Endometrial microvascular endothelial cells (primary cell): ENCODE measurements around the gene PIP4K2B. TPM values are rescaled to one million over a fixed set of nuclear protein-coding genes. Genes with fewer than 3 reads are reported as not detected.

Source experiments
- in situ Hi-C: cut with HindIII; loops from 2 replicates; pipeline ENCODE4 v1.10.0; 2017; ENCODE audit warnings: low sequenced_read_pairs, low pct_unique_long_range_greater_than_20kb; ENCODE audit errors: inconsistent ontology term
- total RNA-seq: library from RNA; depleted of rRNA; stranded (reverse); fragments of >200 nt; gene quantifications from one replicate; pipeline ENCODE4 v1.2.3, GENCODE V29; 2015; ENCODE audit errors: inconsistent ontology term

Gene PIP4K2B
- total RNA-seq, 1 donor from 2014 or later: 58.7 TPM

DNA sequence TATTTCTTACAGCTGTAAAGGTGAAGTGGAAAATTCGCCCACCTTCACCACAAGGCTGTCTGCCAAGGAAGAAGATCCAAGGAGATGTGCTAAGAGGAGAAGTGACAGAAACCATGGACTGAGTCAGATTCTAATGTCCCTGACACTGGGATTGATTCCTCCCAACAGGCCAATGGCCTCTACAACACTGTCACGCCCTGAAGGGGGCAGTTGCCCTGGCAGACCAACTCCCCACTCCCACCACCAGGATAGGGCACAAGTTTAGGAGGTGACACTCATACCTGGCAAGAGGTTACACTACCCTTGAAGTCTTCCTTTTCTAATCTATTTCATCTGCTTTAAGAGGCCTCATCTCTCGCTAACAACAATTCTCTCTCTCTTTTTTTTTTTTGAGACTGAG lies 16.1 kb downstream of the PIP4K2B start:
- in situ Hi-C loops: no loop called here

DNA sequence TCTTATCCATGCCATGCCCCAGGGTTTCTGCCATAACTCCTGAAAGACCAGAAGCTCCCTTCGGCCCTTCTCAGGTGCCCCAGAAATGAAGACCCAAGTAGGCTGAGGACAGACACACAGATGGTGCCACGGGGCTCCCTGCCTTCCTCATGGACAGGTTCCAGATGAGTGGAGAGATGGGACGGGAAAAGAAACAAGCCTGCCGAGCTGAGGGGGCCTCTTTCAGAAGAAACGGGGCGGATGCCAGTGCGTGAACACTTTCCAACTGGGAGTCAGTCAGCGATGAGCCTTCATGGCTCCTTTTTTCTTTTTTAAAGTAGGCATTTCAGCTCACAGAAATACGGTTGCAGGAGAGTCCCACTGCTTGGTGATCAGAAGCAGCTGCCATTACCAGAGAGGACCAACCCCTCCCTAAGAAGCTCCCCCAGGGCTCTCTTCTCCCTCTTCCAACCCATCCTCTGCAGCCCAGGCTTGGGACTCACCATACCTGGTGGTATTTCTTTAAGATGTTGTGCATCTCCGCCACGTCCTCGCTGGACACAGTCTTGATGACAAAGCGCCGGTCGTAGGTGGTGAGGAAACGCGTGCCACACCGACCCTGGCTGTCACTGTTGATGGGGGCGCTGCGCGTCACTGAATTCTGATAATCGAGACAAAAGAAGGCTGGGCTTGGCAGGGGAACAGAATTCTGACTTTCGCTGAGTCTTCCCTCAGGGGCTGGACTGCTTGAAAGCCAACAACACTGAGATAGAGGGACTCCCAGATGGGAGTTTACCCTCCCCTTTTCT lies 19.2 kb downstream of the PIP4K2B start:
- in situ Hi-C loops: no loop called here

DNA sequence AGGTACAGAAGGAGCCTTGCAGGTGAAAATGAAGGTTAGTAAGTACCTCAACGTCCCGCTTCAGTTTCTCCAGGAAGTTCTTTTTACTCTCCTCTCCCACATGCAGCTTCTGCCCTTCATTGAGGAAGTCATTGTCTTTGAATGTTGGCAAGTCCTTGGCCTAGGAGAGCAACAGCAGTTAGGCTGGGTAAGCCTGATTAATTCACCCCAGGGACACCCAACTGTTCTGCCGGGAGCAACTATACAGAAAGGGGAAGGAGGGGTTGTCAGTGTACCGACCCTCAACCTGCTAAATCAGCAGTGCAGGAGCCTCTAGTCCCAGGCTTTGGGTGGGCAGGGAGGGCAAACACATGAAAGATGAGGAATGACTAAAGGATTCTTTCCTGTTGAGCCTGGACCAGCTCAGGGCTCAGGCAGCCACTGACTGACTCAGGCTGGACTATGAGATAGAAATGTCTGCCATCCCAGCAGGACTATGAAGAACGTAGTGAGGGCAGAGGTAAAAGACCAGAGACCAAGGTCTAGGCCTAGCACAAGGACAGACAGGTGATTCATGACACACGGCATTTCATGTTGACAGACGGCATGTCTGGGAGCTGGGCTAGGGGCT lies 21.6 kb downstream of the PIP4K2B start:
- in situ Hi-C loops: no loop called here

DNA sequence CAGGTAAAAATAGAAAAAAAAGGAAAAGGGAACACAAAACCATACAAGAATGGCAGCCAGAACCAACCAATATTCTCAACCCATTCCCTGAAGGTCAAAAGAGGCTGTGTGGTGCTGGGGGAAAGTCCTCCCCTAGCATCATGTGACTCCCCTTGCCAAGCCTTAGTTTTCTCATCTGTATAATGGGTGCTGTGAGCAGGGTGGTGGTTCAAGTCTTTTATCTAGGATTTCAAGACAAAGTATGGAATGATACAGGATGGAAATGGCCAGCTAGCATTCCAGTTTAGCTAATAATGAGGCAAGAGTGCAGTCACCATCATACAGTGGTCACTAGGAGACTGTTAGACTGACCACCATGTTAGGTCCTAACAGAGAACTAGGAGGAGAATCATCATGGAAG lies 26.1 kb downstream of the PIP4K2B start:
- in situ Hi-C loops: no loop called here

DNA sequence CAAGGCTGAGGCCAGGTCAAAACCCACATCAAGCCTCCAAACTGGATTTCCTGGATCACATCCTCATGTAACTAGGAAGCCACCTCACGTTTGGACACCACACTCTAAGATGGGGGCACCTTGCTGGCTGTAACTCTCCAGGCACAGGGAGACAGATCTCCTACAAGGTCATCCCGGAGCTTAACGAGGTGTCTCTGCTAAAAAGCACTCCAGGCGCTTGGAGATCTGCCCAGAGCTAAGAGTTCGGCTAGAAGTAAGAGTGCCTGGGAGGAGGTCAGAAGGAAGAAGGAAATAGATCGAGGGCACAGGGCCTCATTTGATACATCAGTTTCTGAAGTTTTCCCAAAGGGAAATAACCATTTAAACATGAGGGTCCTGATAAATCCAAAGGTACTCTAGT lies 30.9 kb downstream of the PIP4K2B start:
- in situ Hi-C loops: no loop called here

DNA sequence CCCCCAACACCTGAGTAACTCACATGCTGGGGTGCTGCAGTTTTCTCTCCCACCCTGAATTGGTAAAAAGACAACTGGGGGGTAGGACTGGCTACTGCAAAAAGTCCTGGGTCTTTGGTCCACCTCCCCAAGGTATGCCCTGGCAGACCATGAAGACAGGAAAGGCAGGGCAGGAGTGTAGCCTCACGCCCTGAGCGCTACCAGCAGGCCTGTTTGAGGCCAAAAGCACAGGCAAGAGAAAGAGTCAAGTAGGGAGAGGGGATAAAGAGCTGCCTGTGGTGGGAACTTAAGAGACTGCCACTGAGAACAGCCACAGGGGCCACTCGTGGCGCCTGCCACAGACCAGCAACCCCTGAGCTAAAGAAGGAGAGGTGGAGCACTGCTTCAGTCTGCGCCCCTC lies 33.0 kb downstream of the PIP4K2B start:
- in situ Hi-C loops: no loop called here

DNA sequence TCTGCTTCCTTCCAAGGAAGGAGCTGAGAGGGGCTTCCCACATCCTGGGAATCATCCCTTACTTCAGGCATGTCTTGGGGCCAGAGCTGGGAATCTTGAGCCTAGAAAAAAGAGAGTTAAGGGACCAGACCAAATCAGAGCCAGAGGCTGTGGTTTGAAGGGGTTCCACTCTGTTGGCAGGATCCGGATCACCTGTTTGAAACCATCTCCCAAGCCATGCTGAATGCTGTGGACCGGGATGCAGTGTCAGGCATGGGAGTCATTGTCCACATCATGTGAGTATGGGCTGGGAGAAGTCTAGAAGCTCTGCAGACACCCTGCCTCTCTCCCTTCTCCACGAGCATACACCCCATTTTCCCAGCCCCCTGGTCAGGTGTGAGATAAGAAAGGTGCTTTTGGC lies 37.1 kb downstream of the PIP4K2B start:
- in situ Hi-C loops: no loop called here

DNA sequence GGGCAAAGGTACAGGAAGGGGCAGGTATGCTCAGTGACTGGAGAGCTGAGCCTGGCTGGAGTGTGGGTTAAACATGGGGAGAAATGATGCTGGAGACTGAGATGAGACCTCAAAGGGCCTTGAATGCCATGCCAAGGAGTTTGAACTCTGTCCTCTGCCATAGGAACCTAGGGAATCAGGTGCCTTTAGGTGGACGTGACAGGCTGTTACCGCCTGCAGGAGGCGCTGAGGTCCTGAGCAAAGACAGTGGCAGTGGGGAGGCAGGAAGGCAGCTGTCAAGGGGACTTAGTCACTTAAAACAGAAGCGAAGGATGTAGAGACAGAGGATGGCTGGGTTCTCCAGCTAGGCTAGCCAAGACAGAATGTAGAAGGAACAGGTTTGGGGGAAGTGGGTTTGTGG lies 37.7 kb downstream of the PIP4K2B start:
- in situ Hi-C loops: no loop called here

DNA sequence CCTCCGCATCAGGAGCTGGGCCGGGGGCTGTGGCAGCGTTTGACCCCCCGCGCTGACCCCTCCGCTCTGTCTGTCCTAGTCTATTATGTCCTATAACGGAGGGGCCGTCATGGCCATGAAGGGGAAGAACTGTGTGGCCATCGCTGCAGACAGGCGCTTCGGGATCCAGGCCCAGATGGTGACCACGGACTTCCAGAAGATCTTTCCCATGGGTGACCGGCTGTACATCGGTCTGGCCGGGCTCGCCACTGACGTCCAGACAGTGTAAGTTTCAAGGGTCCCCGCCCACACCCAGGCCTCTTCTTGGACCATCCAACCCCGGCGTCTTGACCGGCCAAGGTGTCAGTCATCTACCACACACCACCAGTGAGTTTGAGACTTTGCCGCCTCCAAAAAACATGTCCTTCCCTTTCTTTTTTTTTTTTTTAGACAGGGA lies 46.3 kb downstream of the PIP4K2B start:
- in situ Hi-C loops: no loop called here

DNA sequence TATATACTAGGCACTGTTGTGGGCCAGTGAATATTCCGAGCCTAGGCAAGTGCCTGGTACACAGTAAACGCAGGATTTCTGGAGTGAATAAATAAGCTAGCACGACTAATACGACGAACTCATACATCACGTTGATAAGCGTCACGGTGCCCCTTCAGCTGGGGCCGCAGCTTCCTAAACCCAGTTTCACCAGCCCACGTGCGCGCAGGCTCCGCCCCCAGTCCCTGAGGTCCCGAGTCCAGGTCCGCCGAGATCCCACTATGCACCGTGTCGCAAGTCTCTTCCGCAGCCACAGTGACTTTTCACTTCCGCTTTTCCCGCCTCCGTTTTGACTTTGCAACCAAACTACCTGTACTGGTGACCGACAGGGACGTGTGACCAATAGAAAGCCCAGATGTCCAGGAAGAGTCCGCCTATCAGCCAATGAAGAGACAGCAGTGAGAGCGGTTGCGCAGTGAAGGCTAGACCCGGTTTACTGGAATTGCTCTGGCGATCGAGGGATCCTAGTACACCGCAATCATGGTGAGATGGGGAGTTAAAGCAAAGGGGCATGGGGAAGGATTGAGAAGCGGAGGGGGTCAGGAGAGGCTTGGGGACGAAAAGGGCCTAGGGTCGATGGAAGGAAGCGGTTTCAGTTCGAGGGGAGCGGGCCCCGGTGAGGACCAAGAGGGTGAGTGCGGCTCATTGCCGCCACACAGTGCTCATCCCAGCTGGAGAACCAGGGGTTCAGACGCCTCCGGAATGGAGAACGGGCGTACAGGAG lies 46.9 kb downstream of the PIP4K2B start, which contains the start of gene PSMB3:
TSS of gene PSMB3 (plus strand) at position 434 of the 763 bp plus-strand sequence. CDS start at position 520, 86 bp downstream.
- in situ Hi-C loops: no loop called here

DNA sequence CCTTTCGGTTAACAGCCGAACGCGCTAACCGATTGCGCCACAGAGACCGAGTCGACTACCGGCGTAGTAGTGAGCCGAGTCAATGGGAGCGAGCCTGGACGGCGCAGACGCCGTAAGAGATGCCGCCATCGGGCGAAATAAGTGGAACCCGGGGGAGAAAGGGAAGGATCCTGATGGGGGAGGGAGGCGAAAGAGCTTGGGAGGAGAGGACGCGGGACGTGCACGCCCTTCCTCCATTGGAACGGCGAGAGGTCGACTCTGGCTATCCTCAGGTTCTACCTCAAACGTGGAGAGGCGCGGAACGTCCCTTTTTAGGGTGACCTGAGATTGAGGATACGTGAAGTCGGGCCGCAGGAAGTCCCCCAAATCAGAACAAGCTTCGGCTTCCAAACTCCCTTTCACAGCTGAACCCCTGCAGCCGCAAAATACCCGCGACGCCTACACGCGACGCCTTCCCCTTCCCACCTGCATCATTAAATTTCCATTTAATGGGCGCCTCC lies 47.5 kb downstream of the PIP4K2B start:
- in situ Hi-C loops: no loop called here

DNA sequence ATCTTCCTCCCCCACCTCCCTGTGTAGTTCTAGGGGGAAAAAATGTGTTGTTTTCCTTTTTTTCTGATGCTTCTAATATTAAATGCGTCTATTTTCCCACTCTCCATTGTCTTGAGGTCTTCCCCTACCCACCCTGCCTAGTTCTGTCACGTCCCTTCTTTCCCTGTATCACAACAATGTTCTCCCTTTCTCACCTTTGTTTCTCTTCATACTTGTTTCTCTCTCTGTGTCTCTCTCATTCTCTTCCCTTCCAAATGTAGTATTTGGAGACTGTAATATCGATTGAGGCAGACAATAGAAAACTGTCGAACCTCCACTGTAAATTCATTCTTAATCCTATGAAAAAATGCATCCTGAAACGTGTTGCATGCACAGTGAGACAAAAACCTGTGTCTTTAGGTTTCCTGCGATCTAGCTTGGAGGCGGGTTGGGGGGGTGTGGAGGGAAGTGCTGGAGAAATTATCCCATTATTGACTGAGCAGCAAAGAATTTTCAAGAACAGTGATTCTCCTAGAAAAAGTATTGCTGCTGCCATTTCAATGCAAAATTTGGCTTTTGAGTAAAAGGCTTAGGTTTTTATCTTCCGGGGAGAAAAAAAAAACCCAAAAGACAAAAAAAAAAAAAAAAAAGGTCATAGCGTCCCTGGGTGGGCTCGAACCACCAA lies 48.1 kb downstream of the PIP4K2B start:
- in situ Hi-C loops: no loop called here

DNA sequence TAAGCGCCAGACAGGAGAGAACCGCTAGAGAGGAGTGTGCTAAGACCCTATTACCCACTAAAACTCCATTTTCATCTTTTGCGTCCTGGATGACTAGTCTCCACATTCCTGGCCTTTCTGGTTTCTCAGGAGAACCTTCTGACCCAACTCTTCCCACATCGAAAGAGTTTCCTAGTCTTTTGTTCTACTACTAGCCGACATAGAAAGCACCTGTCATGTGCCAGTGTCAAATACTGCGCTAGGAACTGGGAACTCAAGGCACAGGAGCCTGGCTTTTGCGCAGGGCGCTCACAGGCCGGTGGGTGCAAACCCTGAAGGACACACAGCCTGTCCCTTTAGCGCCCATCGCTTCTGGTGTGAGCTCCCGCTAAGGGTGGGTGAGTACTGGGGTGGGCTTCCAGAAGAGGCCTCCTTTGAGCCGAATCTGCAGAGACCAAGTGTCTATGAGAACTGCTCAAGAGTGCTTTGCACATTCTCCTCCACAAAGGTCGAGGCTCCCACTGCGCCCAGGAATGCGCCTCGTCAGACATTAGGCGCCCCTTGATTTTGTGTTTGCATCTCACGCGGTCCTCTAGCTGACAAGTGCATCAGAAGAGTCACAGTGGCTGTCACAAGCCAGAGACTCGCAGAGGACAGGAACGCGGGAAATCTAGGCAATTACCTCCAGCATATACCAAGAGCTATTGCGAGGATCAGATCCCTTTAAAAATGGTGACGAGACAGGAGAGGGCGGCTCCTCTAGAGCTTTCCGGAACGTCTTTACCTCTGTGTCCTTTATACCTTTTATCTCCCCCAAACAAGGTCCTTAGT lies 48.8 kb downstream of the PIP4K2B start:
- in situ Hi-C loops: no loop called here

DNA sequence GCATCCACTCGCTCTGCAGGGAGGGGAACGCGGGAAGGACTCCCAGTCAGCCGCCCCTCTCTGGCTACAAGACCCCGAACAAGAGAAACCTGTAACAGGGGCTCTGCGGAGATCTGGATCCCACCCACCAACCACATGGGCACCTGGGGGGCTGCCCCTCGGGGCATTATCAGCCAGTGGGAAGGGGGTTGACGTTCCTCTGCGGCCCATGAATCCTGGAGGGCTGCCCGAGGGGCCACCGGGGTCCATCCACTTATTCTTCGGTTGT lies 49.4 kb downstream of the PIP4K2B start:
- in situ Hi-C loops: no loop called here

DNA sequence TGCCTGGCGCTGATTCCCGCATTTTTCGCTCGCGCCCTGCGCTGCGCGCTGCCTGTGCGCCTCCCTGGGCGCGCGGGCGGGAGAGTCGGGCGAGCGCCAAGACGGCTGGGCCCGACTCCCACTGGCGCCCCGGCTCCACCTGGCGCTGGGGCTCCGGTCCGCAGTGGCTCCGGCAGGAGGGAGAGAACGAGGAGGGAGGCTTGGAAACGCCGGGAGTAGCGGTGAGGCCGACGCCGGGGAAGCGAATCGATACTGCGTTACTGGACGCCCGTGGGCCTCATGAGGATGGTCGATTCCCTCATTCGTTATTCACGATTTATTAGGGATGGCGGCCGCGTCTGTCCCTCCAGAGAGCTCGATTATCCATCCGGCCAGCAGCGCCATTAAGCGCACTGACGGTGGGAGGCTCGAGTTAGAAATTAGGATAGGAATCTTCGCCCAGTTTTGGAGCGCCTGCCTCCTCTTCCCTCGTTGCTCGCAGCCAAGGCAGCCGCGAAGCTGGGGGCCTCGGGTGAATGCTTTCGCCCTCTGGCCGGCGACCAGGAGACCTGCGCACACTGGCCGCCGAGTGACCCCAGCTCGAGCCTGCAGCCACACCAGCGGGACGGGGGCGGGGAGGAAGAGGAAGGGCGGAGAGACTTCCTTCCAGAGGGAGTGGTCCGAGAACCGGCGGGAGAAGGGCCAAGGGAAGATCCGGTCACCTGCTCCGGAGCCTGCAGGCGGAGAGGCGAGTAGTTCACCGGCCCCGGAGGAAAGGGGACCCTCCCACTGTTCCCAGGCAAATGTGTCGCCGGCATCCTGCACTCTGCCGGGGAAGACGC lies 49.9 kb downstream of the PIP4K2B start:
- in situ Hi-C loops: no loop called here

DNA sequence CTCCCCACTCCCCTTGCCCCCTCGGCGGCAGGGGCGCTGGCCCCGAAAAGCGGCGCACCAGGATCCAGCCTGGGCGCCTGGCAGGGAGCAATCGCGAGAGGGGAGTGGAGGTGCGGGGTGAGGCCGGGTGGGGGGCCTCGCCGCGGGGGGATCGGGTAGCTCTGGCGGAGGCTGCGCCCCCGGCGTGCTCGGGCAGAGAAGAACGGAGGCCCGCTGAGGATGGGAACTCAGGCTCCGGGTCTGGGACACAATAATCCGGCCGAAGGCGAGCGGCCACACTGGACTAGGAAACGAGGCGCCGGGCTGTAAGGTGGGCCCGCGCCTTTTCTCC lies 50.5 kb downstream of the PIP4K2B start:
- in situ Hi-C loops: no loop called here

DNA sequence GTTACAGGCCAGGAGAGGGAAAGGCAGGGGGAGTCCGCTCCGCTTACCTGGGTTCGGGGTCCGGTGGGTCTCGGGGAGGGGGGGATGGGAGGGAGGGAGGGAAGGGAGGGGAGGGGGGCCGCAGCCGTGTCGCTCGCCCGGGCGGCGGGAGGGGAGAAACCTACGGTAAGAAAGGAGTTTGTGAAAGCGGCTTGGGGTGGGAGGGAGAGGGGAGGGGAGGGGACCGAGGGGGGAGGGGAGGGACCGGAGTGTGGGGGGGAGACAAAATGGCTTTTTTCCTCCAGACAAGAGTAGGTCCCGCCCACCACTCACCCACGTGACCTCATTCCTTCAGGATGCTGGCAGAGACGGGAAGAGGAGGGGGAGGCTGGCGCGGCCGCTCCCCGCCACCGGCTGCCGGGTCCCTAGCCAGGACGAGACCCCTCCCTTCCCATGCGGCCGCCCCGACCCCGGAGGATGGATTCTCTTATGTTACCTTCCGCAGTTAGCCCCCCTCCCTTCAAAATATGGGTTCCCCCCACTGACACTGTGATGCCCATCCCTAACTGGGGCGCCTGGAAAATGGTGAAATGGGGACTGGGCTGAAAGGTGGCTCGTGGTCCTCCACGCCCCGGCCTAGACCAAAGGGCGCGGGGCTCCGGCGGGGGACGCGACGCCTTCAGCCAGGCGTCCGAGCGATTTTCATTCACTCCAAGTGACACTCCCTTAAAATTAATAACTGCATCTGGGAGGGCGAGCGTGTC lies 51.0 kb downstream of the PIP4K2B start, which contains the start of gene PCGF2:
TSS of gene PCGF2 (minus strand) at position 188 of the 743 bp plus-strand sequence. CDS start 7,934 bp downstream, outside the sequence.
- in situ Hi-C loops: no loop called here
